GM23338 (cell line): ENCODE data around the gene AP1S2. TPM values are rescaled to one million over a fixed set of nuclear protein-coding genes. Genes with fewer than 3 reads are reported as not detected.

Experiments
- ATAC-seq: fragments of 200-7000 bp; cut with Tn5 transposase; 3 replicates; pipeline ENCODE4 v1.9.1; 2020
- DNase-seq: peaks from one replicate; pipeline ENCODE4 v3.0.0-alpha.2; 2015; ENCODE audit warnings: low spot score
- H2AFZ ChIP-seq: fragments of 200-600 bp; sonication (generic); 2 replicates; pipeline ENCODE4 v1.8.0; 2016; ENCODE audit warnings: antibody characterized with exemption, mild to moderate bottlenecking, moderate library complexity
- H3F3A ChIP-seq: fragments of 200-600 bp; sonication (generic); replicated peaks from 2 replicates; pipeline ENCODE4 v1.8.0; 2017; ENCODE audit warnings: antibody characterized with exemption, mixed run types, low read depth
- H3K27ac ChIP-seq: fragments of 200-600 bp; sonication (generic); 2 replicates; pipeline ENCODE4 v1.6.1; 2016; ENCODE audit warnings: low read depth
- H3K27me3 ChIP-seq: fragments of 200-600 bp; sonication (generic); 2 replicates; pipeline ENCODE4 v1.8.0; 2016; ENCODE audit warnings: mild to moderate bottlenecking, mixed run types, moderate library complexity; ENCODE audit not compliant: insufficient read depth
- H3K36me3 ChIP-seq: fragments of 200-600 bp; sonication (generic); 2 replicates; pipeline ENCODE4 v1.8.0; 2016; ENCODE audit warnings: mild to moderate bottlenecking; ENCODE audit not compliant: insufficient read depth
- H3K4me1 ChIP-seq: fragments of 200-600 bp; sonication (generic); 2 replicates; pipeline ENCODE4 v1.8.0; 2016; ENCODE audit warnings: mild to moderate bottlenecking, moderate library complexity; ENCODE audit not compliant: insufficient read depth
- H3K4me2 ChIP-seq: fragments of 200-600 bp; sonication (generic); 2 replicates; pipeline ENCODE4 v1.7.1; 2017; ENCODE audit warnings: mixed run types
- H3K4me3 ChIP-seq: fragments of 200-600 bp; sonication (generic); 2 replicates; pipeline ENCODE4 v1.6.1; 2016; ENCODE audit warnings: mixed run types
- H3K79me2 ChIP-seq: fragments of 200-600 bp; sonication (generic); replicated peaks from 2 replicates; pipeline ENCODE4 v1.8.0; 2017; ENCODE audit warnings: mild to moderate bottlenecking; ENCODE audit not compliant: insufficient read depth
- H3K9me2 ChIP-seq: fragments of 200-600 bp; sonication (generic); 2 replicates; pipeline ENCODE4 v1.8.0; 2017; ENCODE audit not compliant: insufficient read depth
- H4K20me1 ChIP-seq: fragments of 200-600 bp; sonication (generic); replicated peaks from 2 replicates; pipeline ENCODE4 v1.8.0; 2017; ENCODE audit warnings: mild to moderate bottlenecking; ENCODE audit not compliant: insufficient read depth
- H3K27ac Mint-ChIP-seq: 2 replicates; pipeline ENCODE4 v1.8.0; 2020; ENCODE audit warnings: inconsistent platforms, mild to moderate bottlenecking, moderate library complexity, mixed read lengths
- H3K27me3 Mint-ChIP-seq: 3 replicates; pipeline ENCODE4 v1.8.0; 2022; ENCODE audit warnings: low read depth, mild to moderate bottlenecking, moderate library complexity, mixed read lengths, inconsistent platforms; ENCODE audit not compliant: insufficient read depth, poor library complexity
- H3K36me3 Mint-ChIP-seq: 3 replicates; pipeline ENCODE4 v1.8.0; 2021; ENCODE audit warnings: low read depth, mild to moderate bottlenecking, inconsistent platforms, moderate library complexity, mixed read lengths
- H3K4me1 Mint-ChIP-seq: 3 replicates; pipeline ENCODE4 v1.8.0; 2020; ENCODE audit warnings: mild to moderate bottlenecking, inconsistent platforms, mixed read lengths
- H3K4me3 Mint-ChIP-seq: 3 replicates; pipeline ENCODE4 v1.8.0; 2021; ENCODE audit warnings: moderate library complexity, mild to moderate bottlenecking, inconsistent platforms, mixed read lengths
- H3K9me3 Mint-ChIP-seq: 3 replicates; pipeline ENCODE4 v1.8.0; 2020; ENCODE audit warnings: moderate library complexity, mild to moderate bottlenecking, inconsistent platforms, mixed read lengths
- EZH2 ChIP-seq: fragments of 200-600 bp; sonication (generic); IDR thresholded peaks from one replicate; pipeline ENCODE4 v1.8.0; 2017; ENCODE audit warnings: antibody characterized with exemption, mild to moderate bottlenecking, low read depth; ENCODE audit not compliant: unreplicated experiment
- EZH2phosphoT487 ChIP-seq: fragments of 200-600 bp; sonication (generic); IDR thresholded peaks from one replicate; pipeline ENCODE4 v1.8.1; 2018; ENCODE audit warnings: antibody characterized with exemption; ENCODE audit not compliant: unreplicated experiment
- JUNB ChIP-seq: IDR thresholded peaks from one replicate; pipeline ENCODE4 v1.6.1; 2016; ENCODE audit warnings: antibody characterized with exemption; ENCODE audit not compliant: unreplicated experiment
- NANOG ChIP-seq: IDR thresholded peaks from 2 replicates; pipeline ENCODE4 v1.6.1; 2016; ENCODE audit warnings: antibody characterized with exemption, borderline replicate concordance
- polyA plus RNA-seq: library from polyadenylated mRNA; unstranded; fragments of >200 nt; fragmentation: Nextera tagmentation; extraction: Ambion mirVana; gene quantifications from 2 replicates; pipeline ENCODE4 v1.2.1, GENCODE V29; 2016
- total RNA-seq: library from RNA; depleted of rRNA; stranded (reverse); fragments of >200 nt; shearing (Covaris generic); gene quantifications from 2 replicates; pipeline ENCODE4 v1.2.3, GENCODE V29; 2014
- TF ChIP-seq, protein P1 (sequence below): fragments of 250-450 bp; sonication (Bioruptor Pico); IDR thresholded peaks from 2 replicates; pipeline ENCODE4 v1.5.0; 2020; ENCODE audit warnings: mild to moderate bottlenecking, moderate library complexity

AP1S2 gene
- total and polyA plus RNA-seq, 2 experiments from 2014 or later, result 160 to 251 TPM

DNA sequence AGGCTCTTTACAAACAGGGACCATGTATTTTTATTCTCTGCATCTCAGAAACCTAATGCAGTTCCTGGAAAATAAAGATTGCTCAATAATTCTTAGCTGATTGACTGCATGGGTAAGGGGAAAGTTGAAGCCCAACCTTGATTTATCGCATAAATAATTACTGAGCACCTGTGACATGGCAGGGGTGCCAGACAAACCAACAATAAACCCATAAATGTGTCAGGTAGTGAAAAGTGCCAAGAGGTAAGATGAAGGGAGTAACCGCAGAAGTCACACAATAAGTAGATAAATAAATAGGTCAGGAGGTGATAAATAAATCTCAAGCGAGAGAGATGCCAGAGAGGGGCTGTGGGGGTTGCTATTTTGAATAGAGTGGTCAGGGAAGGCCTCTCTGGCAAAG, 20.1 kb upstream of the AP1S2 start (continued):
- TF ChIP-seq, protein P1, sequence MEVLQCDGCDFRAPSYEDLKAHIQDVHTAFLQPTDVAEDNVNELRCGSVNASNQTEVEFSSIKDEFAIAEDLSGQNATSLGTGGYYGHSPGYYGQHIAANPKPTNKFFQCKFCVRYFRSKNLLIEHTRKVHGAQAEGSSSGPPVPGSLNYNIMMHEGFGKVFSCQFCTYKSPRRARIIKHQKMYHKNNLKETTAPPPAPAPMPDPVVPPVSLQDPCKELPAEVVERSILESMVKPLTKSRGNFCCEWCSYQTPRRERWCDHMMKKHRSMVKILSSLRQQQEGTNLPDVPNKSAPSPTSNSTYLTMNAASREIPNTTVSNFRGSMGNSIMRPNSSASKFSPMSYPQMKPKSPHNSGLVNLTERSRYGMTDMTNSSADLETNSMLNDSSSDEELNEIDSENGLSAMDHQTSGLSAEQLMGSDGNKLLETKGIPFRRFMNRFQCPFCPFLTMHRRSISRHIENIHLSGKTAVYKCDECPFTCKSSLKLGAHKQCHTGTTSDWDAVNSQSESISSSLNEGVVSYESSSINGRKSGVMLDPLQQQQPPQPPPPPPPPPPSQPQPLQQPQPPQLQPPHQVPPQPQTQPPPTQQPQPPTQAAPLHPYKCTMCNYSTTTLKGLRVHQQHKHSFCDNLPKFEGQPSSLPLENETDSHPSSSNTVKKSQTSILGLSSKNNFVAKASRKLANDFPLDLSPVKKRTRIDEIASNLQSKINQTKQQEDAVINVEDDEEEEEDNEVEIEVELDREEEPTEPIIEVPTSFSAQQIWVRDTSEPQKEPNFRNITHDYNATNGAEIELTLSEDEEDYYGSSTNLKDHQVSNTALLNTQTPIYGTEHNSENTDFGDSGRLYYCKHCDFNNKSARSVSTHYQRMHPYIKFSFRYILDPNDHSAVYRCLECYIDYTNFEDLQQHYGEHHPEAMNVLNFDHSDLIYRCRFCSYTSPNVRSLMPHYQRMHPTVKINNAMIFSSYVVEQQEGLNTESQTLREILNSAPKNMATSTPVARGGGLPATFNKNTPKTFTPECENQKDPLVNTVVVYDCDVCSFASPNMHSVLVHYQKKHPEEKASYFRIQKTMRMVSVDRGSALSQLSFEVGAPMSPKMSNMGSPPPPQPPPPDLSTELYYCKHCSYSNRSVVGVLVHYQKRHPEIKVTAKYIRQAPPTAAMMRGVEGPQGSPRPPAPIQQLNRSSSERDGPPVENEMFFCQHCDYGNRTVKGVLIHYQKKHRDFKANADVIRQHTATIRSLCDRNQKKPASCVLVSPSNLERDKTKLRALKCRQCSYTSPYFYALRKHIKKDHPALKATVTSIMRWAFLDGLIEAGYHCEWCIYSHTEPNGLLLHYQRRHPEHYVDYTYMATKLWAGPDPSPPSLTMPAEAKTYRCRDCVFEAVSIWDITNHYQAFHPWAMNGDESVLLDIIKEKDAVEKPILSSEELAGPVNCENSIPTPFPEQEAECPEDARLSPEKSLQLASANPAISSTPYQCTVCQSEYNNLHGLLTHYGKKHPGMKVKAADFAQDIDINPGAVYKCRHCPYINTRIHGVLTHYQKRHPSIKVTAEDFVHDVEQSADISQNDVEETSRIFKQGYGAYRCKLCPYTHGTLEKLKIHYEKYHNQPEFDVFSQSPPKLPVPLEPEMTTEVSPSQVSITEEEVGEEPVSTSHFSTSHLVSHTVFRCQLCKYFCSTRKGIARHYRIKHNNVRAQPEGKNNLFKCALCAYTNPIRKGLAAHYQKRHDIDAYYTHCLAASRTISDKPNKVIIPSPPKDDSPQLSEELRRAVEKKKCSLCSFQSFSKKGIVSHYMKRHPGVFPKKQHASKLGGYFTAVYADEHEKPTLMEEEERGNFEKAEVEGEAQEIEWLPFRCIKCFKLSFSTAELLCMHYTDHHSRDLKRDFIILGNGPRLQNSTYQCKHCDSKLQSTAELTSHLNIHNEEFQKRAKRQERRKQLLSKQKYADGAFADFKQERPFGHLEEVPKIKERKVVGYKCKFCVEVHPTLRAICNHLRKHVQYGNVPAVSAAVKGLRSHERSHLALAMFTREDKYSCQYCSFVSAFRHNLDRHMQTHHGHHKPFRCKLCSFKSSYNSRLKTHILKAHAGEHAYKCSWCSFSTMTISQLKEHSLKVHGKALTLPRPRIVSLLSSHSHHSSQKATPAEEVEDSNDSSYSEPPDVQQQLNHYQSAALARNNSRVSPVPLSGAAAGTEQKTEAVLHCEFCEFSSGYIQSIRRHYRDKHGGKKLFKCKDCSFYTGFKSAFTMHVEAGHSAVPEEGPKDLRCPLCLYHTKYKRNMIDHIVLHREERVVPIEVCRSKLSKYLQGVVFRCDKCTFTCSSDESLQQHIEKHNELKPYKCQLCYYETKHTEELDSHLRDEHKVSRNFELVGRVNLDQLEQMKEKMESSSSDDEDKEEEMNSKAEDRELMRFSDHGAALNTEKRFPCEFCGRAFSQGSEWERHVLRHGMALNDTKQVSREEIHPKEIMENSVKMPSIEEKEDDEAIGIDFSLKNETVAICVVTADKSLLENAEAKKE, result no peak
- TF ChIP-seq JUNB, result no peak
- no peak for TF ChIP-seq EZH2phosphoT487

DNA sequence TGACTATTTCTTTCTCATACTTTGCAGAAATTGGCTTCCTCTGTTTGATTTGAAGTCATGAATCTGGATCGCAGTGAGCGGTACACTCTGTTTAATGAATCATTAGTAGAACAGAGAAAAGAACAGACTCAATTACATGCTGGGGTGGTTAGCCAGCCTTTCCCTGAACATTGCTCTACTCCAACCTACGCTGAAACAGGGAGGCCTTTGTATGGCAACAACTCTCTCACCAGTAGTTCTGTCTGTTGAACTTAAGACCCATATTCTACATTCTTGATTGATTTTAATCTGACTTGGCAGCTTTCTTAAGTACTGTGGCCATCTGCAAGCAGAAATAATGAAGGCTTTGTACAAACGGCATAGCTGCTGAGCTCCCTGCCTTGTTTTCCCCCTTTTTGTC, 19.0 kb upstream of the AP1S2 start:
- no peaks in the 10 kb centered on the region for H3F3A ChIP-seq
- no peak overlapping the region for H3K4me3 Mint-ChIP-seq
- no peak overlapping the region for H3K27ac ChIP-seq
- no peaks in the 10 kb centered on the region for H3K36me3 Mint-ChIP-seq
- H3K4me2 ChIP-seq, result no peak overlapping the region
- DNase-seq (no peak), ATAC-seq (no peak)
- no peak overlapping the region for H2AFZ ChIP-seq
- peaks cover 2% of the 10 kb centered on the region; the same call in 1 of the 3 replicates for H3K9me3 Mint-ChIP-seq
- TF ChIP-seq NANOG (no peak), EZH2 (no peak), JUNB (no peak)
- H3K9me2 ChIP-seq, result no peaks in the 10 kb centered on the region
- H4K20me1 ChIP-seq, result no peaks in the 10 kb centered on the region
- no peaks in the 10 kb centered on the region for H3K4me1 ChIP-seq
- H3K4me3 ChIP-seq, result no peak overlapping the region
- no peaks in the 10 kb centered on the region for H3K27me3 ChIP-seq
- H3K27ac Mint-ChIP-seq, result no peak overlapping the region
- H3K79me2 ChIP-seq, result no peaks in the 10 kb centered on the region
- H3K4me1 Mint-ChIP-seq, result no peaks in the 10 kb centered on the region
- no peaks in the 10 kb centered on the region for H3K27me3 Mint-ChIP-seq
- H3K36me3 ChIP-seq, result no peaks in the 10 kb centered on the region
